ENCODE results near the gene SLCO6A1.

SLCO6A1 gene

DNA sequence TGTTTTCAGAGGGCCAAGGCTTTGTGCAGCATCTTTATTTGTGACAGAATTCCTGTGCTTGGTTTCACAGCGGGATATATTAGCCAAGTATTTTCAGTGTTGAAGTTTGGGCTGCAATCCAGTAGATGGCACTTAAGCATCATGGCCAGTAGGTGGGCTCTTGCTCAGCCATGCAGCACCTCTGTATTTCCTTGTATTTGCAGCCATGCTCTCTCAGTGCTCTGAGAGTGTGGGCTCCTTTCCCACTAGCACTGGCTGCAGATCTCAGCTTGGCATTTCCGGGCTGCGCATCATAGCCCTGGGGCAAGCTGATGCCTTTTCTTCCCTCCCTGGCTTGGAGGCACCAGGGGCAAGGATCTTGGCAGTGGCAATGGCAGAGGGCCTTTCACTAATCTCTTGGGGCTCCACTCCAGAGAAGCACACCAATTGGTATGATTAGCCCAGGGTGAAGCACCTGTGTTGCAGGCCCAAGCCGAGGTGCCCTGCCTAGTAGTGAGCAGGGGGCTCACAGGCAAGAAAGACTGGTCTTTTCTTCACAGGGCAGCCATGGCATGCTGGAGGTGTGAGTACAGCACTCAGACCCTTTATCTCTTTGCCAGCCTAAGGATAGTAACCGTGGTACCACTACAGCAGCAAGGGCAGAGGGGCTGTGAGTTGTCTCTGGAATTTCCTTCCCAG, 48.3 kb downstream of the SLCO6A1 start:
- no peak overlapping the region for H3K27ac ChIP-seq (ENCODE audit: low read length)
- TF ChIP-seq EZH2phosphoT487 (IDR thresholded peaks at IDR 0.05; ENCODE audit: low read length), result no peak
- TF ChIP-seq CTCF (IDR thresholded peaks at IDR 0.05; ENCODE audit: low read length), result peak; percentile 70

GRCh38 chr5:102433473-102433872, 65.3 kb downstream of the SLCO6A1 start:
- no peaks in the 10 kb centered on the region for H3K27me3 ChIP-seq (replicated peaks; ENCODE audit: insufficient read depth, low read length)
- H3K4me3 ChIP-seq (ENCODE audit: low read length), result no peak overlapping the region
- H3F3A ChIP-seq (ENCODE audit: insufficient read depth, low read length), result no peaks in the 10 kb centered on the region
- H3K4me2 ChIP-seq (ENCODE audit: low read depth, low read length), result no peak overlapping the region
- no peaks in the 10 kb centered on the region for H3K9me3 ChIP-seq (replicated peaks; ENCODE audit: insufficient read depth, low read length)
- H3K79me2 ChIP-seq (ENCODE audit: low read length), result no peaks in the 10 kb centered on the region
- no peaks in the 10 kb centered on the region for H3K9me2 ChIP-seq (replicated peaks; ENCODE audit: insufficient read depth, low read length)
- H2AFZ ChIP-seq (ENCODE audit: low read length), result no peak overlapping the region
- H3K27ac ChIP-seq (ENCODE audit: low read length), result no peak overlapping the region
- no peaks in the 10 kb centered on the region for H4K20me1 ChIP-seq (ENCODE audit: insufficient read depth, low read length)
- H3K4me1 ChIP-seq (ENCODE audit: low read length), result no peaks in the 10 kb centered on the region
- no peak for DNase-seq
- no peak overlapping the region for H3K9ac ChIP-seq (ENCODE audit: low read length)
- TF ChIP-seq EZH2phosphoT487 (IDR thresholded peaks at IDR 0.05; ENCODE audit: low read length) (no peak), EZH2 (optimal IDR thresholded peaks at IDR 0.05; ENCODE audit: low read depth, low read length) (no peak), CTCF (IDR thresholded peaks at IDR 0.05; ENCODE audit: low read length) (no peak)
- no peaks in the 10 kb centered on the region for H3K36me3 ChIP-seq (replicated peaks; ENCODE audit: insufficient read depth, low read length)

More for the DNA sequence above, 48.3 kb downstream of the SLCO6A1 start:
- Histone ChIP-seq H2AFZ (ENCODE audit: low read length) (no peak overlapping the region), H3F3A (ENCODE audit: insufficient read depth, low read length) (no peaks in the 10 kb centered on the region), H3K27me3 (replicated peaks; ENCODE audit: insufficient read depth, low read length) (no peaks in the 10 kb centered on the region), H3K9me3 (replicated peaks; ENCODE audit: insufficient read depth, low read length) (no peaks in the 10 kb centered on the region), H4K20me1 (ENCODE audit: insufficient read depth, low read length) (no peaks in the 10 kb centered on the region), H3K4me2 (ENCODE audit: low read depth, low read length) (no peak overlapping the region), H3K9me2 (replicated peaks; ENCODE audit: insufficient read depth, low read length) (no peaks in the 10 kb centered on the region), H3K9ac (ENCODE audit: low read length) (no peak overlapping the region), H3K36me3 (replicated peaks; ENCODE audit: insufficient read depth, low read length) (no peaks in the 10 kb centered on the region), H3K79me2 (ENCODE audit: low read length) (no peaks in the 10 kb centered on the region), H3K4me3 (ENCODE audit: low read length) (no peak overlapping the region), H3K4me1 (ENCODE audit: low read length) (no peaks in the 10 kb centered on the region)
- DNase-seq, result peak; percentile 44

DNA sequence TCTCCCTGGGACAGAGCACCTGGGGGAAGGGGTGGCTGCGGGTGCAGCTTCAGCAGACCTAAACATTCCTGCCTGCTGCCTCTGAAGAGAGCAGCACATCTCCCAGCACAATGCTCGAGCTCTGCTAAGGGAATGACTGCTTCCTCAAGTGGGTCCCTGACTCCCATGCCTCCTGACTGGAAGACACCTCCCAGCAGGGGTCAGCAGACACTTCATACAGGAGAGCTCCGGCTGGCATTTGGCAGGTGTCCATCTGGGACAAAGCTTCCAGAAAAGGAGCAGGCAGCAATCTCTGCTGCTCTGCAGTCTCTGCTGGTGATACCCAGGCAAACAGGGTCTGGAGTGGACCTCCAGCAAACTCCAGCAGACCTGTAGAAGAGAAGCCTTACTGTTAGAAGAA, 77.2 kb downstream of the SLCO6A1 start:
- no peak overlapping the region for H3K9ac ChIP-seq (ENCODE audit: low read length)
- no peaks in the 10 kb centered on the region for H3K4me1 ChIP-seq (ENCODE audit: low read length)
- H4K20me1 ChIP-seq (ENCODE audit: insufficient read depth, low read length), result no peaks in the 10 kb centered on the region
- H2AFZ ChIP-seq (ENCODE audit: low read length), result no peak overlapping the region
- no peak for DNase-seq
- no peaks in the 10 kb centered on the region for H3K36me3 ChIP-seq (replicated peaks; ENCODE audit: insufficient read depth, low read length)
- no peaks in the 10 kb centered on the region for H3K9me3 ChIP-seq (replicated peaks; ENCODE audit: insufficient read depth, low read length)
- H3K27ac ChIP-seq (ENCODE audit: low read length), result no peak overlapping the region
- H3K79me2 ChIP-seq (ENCODE audit: low read length), result no peaks in the 10 kb centered on the region
- H3K27me3 ChIP-seq (replicated peaks; ENCODE audit: insufficient read depth, low read length), result no peaks in the 10 kb centered on the region
- H3K9me2 ChIP-seq (replicated peaks; ENCODE audit: insufficient read depth, low read length), result no peaks in the 10 kb centered on the region
- no peak overlapping the region for H3K4me3 ChIP-seq (ENCODE audit: low read length)
- no peak overlapping the region for H3K4me2 ChIP-seq (ENCODE audit: low read depth, low read length)
- H3F3A ChIP-seq (ENCODE audit: insufficient read depth, low read length), result no peaks in the 10 kb centered on the region
- TF ChIP-seq EZH2phosphoT487 (IDR thresholded peaks at IDR 0.05; ENCODE audit: low read length) (no peak), CTCF (IDR thresholded peaks at IDR 0.05; ENCODE audit: low read length) (no peak), EZH2 (optimal IDR thresholded peaks at IDR 0.05; ENCODE audit: low read depth, low read length) (no peak)
